H1 (cell line): ENCODE measurements around the gene CAMTA1. TPM values are rescaled to one million over a fixed set of nuclear protein-coding genes. Genes with fewer than 3 reads are reported as not detected.

Experiments used
- CHD7 ChIP-seq: fragments of 300-600 bp; sonication (generic); IDR thresholded peaks from 2 replicates; pipeline ENCODE4 v1.7.1; 2012; ENCODE audit warnings: low read length, moderate library complexity, mild to moderate bottlenecking, inconsistent platforms; ENCODE audit not compliant: insufficient replicate concordance
- polyA plus RNA-seq, 7 experiments: library from polyadenylated mRNA; depleted of rRNA in 3 of 7; stranded (reverse) in 5 of 7; unstranded in 2 of 7; fragments of >200 nt in 5 of 7; fragments of 200-250 nt in 2 of 7; gene quantifications; 1 replicate in 5 of 7; 2 replicates in 1 of 7; 4 replicates in 1 of 7; pipeline versions ENCODE4 v1.2.1 to v1.2.3, GENCODE V29; 2011 to 2013; ENCODE audit warnings: missing spikeins in 2 of 7, mixed read lengths in 2 of 7
- total RNA-seq: library from RNA; stranded (reverse); fragmentation: NEBNext Ultra II Directional; extraction: Animal tissue kit (Norgen Biotek cat#: 25700); gene quantifications from 2 replicates; pipeline ENCODE4 v1.2.1, GENCODE V29; 2021

CAMTA1 gene
- total and polyA plus RNA-seq, 2 of the 8 experiments (the other 6 are each of a cell fraction or from before 2014, with no cell fraction given), result 65.0 to 119 TPM

GRCh38 chr1:7329868-7330615 lies 544.8 kb downstream of the CAMTA1 start (continued):
- TF ChIP-seq CHD7, result no peak
